GM18867 (cell line): ENCODE data around the gene EGF.
A peak's percentile ranks its signal among the peaks of the same experiment; 100 is the strongest.
"Not testable (repeated sequence)": the region's sequence is repeated elsewhere in the genome, so short reads cannot be mapped to it uniquely, and the experiment has no call there.

Experiments
- ATAC-seq: cut with Tn5 transposase; IDR thresholded peaks from one replicate; pipeline ENCODE4 v1.9.1; 2021; ENCODE audit warnings: mild to moderate bottlenecking, moderate library complexity; ENCODE audit not compliant: unreplicated experiment

Gene EGF

DNA sequence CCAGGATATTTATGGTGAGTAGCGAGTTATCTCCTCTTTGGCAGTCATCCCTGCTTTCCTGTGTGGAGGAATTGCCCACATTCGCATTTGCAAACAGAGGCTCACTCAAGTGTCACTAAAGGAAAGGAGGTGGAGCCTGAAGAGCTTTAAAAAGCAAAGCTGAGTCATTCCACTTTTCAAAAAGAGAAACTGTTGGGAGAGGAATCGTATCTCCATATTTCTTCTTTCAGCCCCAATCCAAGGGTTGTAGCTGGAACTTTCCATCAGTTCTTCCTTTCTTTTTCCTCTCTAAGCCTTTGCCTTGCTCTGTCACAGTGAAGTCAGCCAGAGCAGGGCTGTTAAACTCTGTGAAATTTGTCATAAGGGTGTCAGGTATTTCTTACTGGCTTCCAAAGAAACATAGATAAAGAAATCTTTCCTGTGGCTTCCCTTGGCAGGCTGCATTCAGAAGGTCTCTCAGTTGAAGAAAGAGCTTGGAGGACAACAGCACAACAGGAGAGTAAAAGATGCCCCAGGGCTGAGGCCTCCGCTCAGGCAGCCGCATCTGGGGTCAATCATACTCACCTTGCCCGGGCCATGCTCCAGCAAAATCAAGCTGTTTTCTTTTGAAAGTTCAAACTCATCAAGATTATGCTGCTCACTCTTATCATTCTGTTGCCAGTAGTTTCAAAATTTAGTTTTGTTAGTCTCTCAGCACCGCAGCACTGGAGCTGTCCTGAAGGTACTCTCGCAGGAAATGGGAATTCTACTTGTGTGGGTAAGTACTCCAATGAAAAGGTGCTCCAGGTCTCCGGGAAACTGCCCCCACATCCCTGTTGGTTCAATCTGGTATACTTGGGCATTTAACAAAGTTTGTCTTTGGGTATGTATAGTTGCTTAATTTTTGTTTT, at the start of gene EGF:
Gene EGF (plus strand): TSS at position 178 of the 890 bp plus-strand sequence. CDS start 453 bp downstream, at position 631.
- no peak for ATAC-seq

GRCh38 chr4:109864134-109864533, 48.5 kb upstream of the EGF start:
- no peak for ATAC-seq

DNA sequence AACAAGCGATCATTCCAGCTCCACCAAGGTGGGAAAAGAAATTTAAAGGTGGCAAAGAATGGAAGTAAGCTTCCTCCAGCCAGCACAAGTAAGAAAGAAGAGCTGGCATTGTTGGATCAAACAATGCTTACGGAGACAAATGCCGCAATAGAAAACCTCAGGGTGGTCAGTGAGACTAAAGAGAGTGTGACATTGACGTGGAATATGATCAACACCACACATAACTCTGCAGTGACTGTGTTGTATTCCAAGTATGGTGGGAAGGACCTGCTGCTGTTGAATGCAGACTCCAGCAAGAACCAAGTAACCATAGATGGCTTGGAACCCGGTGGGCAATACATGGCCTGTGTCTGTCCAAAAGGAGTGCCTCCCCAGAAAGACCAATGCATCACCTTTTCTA, 42.6 kb upstream of the EGF start:
- no peak for ATAC-seq

- no peak for ATAC-seq
Measured at GRCh38 chr4:109872065-109872464, 40.6 kb upstream of the EGF start.

- ATAC-seq: no peak
Measured at GRCh38 chr4:109872950-109873656, 39.6 kb upstream of the EGF start.

GRCh38 chr4:109873791-109874514, 38.7 kb upstream of the EGF start:
- no peak for ATAC-seq

GRCh38 chr4:109875106-109875505, 37.6 kb upstream of the EGF start:
- ATAC-seq: no peak

- not testable (repeated sequence) for ATAC-seq
Measured at GRCh38 chr4:109875553-109875952, 37.1 kb upstream of the EGF start.

- ATAC-seq: no peak
Measured at GRCh38 chr4:109876634-109877265, 35.9 kb upstream of the EGF start.

- ATAC-seq: peak; percentile 95
Measured at GRCh38 chr4:109877400-109877799, 35.3 kb upstream of the EGF start.

DNA sequence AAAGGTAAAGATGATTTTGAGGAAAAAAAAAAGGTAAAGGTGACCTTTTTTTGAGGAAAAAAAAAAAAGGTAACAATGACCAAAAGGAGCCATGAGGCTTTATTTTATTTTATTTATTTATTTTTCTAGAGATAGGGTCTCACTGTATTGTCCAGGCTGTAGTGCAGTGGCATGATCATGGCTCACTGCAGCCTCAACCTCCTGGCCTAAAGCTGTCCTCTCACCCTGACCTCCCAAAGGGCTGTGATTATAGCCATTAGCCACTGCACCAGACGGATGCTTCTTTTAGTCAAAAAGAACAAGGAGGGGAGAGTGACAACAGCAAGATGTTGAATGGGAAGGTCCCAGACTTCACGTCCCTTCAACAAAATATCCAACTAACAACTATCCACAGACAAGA, 34.3 kb upstream of the EGF start:
- ATAC-seq: no peak

- no peak for ATAC-seq
Measured at GRCh38 chr4:109879081-109879480, 33.6 kb upstream of the EGF start.

DNA sequence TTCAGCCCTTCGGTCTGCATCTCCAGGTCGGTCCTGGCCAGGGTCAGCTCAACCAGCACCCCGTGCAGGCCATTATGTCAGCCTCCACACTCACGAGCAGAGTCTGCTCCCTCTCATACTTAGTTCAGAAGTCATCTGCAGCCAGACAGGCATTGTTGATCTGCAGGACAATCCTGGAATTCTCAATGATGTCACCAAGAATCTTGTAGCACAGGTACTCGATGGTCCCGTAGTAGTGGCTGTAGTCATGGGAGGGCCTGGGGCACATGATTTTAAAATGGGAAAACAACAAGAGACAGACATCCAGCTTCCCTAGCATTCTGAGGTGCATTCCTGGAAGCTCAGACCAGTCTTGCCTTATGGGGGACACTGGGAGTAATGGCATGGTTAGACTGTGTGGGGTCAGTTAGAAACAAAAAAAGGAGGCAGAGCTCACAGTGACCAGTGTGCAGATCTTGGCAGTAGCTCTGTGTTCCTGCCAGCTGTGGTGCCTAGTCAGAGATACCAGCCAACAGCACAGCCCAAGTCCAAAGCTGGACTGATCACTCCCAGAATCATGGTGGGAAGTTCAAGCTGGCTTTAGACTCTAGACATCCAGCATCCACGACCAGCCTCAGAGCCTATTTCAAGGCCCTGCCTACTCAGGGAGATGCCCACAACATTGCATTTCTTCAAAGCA, 32.9 kb upstream of the EGF start:
- no peak for ATAC-seq

DNA sequence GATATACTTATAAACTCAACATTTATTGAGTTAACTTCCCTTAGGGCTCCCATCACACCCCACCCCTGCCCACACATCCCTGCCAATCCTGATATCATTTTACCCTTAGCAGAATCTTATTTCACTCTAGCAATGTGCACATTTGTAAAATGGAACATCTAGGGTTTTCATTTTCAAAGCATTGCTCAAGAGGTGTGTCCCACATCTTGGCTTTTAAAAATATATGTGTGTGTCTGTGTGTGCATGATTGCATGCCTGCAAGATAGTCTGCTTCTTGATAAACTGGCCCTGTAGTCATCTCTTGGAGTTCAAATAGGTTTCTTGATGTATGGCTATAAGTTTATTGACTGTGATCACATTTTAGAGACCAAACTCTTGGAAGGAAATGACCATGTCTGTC, 26.4 kb upstream of the EGF start:
- no peak for ATAC-seq

DNA sequence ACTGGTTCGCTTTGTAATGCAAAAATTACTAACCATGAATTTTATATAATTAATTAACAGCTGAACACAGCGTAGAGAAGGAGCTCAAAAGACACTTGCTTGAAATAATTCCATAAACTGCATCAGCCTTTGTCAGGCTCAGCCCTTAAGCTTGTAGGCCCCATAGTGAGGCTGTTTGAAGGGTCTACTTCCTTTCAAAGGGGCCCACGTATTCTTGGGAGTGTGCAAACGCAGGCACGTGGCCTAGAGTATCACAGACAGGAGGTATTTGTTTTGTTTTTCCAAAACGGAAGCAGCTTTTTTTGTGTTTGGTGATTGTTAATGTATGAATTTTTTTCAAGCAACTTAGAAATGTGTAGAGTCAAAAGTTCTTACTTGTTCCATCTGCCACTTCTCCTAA, 25.6 kb upstream of the EGF start:
- no peak for ATAC-seq

GRCh38 chr4:109890076-109890475, 22.6 kb upstream of the EGF start:
- no peak for ATAC-seq

DNA sequence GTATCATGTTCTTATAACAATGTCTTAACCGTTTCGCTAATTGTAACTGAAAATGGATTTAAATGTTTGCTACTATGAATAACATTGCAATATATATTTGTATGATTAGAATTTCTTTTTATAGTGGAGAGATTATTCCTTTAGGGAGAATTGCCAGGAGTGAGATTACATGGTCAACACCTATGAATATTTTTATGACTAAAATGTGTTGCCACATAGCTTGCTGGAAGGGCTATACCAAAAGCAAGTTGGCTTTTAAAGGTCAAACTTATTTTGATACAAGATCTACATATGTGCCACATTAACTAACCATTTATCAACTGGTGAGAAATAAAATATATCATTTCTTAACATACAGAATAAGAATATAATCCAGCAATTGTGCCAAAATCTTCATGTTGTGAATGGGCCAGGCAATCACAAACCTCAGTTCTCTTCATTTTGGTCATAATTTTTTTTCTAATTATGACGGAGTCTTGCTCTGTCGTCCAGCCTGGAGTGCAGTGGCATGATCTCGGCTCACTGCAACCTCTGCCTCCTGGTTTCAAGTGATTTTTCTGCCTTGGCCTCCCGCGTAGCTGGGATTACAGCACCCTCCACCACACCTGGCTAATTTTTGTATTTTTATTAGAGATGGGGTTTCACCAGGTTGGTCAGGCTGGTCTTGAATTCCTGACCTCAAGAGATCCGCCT, 10.0 kb upstream of the EGF start:
- ATAC-seq: no peak

DNA sequence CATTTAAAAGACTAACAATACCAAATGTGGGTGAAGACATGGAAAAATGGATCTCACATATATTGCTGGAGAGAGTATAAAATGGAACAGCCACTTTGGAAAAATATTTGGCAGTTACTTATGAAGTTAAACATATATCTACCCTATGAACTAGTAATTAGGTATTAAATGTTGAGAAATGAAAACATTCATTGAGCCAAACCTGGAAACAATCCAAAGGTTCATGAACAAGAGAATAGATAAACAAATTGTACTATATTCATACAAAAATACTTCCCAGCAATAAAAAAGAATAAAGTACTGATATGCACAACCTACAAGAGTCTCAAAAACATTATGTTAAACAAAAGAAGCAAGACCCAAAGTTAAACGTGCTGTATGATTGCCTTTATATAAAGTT, 4.0 kb upstream of the EGF start:
- ATAC-seq: no peak

- no peak for ATAC-seq
Measured at GRCh38 chr4:109910256-109910655, 2.4 kb upstream of the EGF start.
